RKO (cell line): ENCODE results near the gene MDH2.
"Not testable (repeated sequence)": the region's sequence is repeated elsewhere in the genome, so short reads cannot be mapped to it uniquely, and the experiment has no call there.

Experiments
- DNase-seq: peaks from one replicate; pipeline ENCODE4 v3.0.0-alpha.2; 2016; ENCODE audit warnings: low spot score

MDH2 gene

DNA sequence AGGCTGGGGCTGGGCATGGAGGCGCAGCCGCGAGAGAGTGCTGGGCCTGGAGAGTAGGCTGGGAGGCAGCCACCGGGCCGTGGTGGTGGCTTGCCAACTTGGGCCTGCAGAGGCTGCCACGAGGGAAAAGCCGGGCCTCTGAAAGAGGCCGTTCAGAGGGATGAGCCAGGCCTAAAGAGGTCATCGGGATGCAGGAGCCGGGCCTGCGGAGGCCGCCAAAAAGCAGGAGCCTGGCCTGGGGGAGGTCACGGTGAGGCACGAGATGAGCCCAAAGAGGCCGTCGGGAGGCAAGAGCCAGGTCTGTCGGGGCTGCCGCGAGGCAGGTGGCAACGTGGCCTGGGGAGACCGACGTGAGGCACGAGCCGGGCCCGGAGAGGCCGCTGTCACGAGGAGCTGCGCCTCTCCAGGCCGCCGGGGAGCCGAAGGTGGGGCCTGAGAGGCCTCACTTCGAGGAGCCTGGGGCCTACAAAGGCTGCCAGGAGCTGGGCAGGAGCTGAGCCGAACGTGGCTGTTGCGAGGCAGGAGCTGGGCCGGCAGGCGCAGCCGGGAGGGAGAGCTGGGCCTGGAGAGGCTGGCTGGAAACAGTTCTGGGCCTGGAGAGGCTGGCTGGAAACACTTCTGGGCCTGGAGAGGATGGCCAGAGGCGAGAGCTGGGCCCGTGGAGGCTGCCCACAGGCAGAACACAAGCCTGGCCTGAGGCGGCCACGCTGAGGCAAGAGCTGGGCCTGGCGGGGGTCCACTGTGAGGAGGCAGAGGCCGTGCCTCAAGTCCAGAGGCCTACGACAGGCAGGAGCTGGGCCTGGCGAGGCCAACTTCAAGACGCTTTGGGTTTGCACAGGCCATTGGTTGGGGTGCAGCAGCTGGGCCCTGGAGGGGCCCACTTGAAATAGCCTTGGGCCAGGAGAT is 24.6 kb downstream of the MDH2 start:
- DNase-seq: no peak

DNA sequence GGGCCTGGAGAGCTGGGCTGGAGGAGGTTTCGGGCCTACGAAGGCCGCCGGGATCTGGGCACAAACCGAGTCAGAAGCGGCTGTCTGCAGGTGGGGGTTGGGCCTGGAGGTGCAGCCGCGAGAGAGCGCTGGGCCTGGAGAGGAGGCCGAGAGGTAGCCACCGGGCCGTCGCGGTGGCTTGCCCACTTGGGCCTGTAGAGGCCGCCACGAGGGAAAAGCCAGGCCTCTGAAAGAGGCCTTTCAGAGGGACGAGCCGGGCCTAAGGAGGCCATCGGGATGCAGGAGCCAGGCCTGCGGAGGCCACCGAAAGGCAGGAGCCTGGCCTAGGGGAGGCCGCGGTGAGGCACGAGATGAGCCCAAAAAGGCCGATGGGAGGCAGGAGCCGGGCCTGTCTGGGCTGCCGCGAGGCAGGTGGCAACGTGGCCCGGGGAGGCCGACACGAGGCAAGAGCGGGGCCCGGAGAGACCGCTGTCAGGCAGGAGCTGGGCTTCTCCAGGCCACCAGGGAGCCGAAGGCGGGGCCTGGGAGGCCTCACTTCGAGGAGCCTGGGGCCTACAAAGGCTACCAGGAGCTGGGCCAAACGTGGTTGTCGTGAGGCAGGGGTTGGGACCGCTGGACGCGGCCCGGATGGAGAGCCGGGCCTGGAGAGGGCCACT is 25.6 kb downstream of the MDH2 start:
- no peak for DNase-seq

DNA sequence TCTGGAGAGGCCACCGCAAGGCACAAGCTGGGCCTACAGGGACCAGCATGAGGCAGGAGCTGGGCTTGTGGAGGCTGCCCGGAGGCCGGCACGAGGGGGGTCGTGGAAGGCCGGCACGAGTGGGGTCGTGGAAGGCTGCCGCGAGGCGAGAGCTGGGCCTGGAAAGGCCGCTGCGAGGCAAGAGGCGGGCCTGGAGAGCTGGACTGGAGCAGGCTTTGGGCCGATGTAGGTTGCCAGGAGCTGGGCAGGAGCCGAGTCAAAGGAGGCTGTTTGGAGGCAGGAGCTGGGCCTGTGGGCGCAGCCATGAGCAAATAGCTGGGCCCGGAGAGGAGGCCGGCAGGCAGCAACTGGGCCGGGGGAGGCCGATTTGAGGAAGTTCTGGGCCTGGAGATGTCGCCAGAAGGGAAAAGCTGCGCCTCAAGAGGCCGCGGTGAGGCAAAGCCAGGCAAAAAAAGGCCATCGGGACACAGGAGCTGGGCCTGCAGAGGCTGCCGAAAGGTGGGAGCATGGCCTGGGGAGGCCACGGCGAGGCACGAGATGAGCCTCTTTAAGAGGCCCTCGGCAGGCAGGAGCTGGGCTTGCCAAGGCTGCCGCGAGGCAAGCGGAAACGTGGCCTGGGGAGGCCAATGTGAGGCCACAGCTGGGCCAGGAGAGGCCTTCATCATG is 26.5 kb downstream of the MDH2 start:
- DNase-seq: no peak

DNA sequence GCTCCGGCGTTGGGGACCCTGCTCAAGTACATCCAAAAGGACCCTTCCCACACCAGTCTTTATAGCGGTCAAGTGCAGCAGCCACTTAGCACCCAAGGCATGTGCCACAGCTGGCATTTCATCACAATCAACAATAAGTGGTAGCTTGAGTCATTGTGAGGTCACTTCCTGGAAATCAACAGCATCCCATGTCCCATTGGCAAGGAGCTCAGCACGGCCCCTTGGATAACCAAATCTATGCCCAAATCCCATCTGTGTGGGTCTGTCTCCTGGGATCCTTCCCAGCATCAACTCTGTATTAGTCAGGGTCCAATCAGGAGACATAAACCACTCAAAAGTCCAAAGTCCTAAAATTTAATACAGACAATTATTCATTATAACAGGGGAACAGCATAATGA is 27.1 kb downstream of the MDH2 start:
- DNase-seq: peak; percentile 80

DNA sequence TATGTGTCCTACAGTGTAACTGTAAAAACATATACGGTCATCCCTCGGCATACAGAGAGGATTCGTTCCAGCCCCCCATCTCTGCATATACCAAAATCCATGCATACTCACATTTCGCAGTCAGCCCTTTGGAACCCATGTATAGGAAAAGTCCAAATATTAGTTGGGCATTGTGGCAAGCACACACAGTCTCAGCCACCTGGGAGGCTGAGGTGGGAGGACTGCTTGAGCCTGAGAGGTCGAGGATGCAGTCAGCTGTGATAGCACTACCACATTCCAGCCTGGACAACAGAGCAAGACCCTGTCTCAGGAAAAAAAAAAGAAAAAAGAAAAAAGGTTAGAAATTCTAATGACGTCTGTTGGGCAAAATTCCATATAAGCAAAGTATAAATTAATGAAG is 29.1 kb downstream of the MDH2 start:
- no peak for DNase-seq

DNA sequence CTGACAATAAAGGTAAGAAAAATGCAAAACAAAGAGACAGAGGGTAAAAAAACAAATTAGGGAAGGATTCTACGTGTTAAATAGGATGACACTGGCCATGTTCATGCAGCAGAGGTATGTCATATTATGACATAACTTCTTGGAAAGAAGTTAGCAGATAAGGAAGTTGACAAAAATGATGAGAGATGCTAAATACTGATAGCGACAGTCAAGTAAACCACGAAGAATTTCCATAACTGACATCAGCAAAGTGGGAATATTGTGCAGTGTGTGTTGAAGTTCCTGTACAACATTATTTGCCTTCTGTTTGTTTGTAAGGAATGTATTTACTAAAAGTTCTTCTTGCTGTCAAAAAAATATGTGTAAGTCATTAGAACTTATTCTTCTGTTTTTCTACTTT is 29.5 kb downstream of the MDH2 start:
- DNase-seq: no peak

DNA sequence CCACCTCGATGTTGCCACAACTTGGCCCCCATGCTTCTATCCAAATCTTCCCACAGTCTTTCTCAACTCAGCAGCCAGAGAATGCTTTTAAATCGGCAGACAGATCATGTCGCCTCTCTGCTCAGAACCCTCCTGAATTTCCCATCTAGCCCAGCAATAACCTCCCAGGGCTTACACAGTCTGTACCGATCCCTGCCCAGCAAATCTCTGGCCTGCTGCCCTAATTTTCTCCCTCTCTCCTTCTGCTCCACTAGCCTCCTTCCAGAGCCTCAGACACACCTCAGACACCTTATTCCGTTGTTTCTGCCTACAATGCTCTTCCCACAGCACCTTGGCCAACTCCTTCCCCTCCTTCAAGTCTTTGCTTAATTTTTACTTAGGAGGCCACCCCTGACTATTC is 32.3 kb downstream of the MDH2 start:
- no peak for DNase-seq

DNA sequence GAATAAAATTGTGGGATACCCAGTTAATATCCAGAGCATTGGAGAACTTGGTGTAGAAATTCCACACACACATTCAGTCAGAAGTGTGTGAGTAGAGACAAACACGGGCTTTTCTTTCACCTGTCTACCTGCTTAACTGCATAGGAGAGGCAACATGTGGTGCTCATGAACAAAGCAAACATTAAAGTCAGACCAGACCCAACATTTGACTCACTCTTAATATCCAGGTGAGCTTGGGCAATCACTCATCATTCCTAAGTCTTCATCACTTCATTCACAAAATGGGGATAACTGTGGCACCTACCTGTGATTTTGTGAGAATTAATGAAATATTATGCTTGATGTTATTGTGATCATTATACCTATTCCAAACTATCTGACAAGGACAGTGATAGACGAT is 36.2 kb downstream of the MDH2 start:
- DNase-seq: not testable (repeated sequence)

DNA sequence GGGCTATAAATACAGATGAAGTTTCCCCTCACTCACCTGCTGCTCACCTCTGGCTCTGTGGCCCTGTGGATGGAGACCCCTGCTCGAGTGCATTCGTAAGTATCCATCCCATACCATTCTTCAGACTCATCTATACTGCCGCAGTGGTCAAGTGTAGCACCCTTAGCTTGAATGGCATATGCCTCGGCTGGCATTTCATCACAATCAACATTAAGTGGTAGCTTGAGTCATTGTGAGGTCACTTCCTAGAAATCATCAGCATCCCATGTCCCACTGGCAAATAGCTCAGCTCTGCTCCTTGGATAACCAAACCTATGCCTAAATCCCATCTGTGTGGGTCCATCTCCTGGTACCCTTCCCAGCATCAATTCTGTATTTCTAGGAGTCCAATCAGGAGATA is 38.2 kb downstream of the MDH2 start:
- DNase-seq: peak; percentile 95

DNA sequence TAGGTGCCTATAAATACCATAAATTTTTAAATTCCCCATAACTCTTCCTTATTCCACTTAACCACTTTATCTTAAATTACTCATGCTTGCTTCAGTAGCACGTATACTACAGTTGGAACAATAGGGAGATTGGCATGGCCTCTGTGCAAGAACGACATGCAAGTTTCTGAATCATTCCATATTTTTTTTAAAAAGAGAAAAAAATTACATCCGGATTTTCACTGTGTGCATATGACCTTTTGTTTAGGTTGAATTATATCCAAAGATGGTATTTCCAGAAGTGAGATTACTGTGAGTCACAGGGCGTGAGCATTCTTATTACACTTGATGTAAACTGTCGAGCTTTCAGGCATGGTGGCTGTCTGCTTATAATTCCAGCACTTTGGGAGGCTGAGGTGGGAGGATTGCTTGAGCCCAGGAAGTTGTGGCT is 39.5 kb downstream of the MDH2 start:
- DNase-seq: peak; percentile 95

DNA sequence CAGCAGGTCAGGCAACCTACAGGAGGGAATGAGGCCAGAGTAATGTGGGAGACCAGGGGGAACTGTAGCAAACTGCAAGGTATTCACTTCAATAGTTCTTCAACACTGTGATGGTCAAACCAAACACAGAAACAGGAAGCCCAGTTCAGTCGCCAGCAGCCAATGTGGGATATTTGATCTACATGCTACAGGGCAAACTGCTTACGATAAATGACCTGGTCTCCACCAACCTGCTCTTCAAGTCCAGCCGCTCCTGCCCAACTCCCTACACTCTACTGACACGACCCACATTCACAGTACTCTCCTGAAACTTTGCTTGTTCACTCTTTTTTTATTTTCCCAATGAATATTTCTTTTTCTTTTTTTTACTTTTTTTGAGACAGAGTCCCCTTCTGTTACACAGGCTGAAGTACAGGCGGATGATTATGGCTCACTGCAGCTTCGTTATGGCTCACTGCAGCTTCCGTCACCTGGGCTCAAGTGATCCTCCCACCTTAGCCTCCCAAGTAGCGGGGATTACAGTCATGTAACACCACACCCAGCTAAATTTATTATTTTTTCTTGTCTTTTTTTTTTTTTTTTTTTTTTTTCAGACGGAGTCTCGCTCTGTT is 42.1 kb downstream of the MDH2 start:
- peak; percentile 61 for DNase-seq

DNA sequence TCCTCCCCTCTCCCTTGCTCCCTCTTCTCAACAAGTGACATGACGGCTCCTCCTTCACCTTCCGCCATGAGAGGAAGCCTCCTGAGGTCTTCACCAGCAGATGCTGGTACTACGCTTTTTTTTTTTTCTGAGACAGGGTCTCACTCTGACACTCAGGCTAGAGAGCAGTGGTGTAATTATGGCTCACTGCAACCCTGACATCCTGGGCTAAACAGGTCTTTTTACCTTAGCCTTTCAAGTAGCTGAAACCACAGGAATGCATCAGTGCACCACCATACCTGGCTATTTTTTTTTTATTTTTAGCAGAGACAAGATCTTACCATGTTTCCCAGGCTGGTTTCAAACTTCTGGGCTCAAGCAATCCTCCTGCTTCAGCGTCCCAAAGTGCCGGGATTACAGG is 43.6 kb downstream of the MDH2 start:
- no peak for DNase-seq

DNA sequence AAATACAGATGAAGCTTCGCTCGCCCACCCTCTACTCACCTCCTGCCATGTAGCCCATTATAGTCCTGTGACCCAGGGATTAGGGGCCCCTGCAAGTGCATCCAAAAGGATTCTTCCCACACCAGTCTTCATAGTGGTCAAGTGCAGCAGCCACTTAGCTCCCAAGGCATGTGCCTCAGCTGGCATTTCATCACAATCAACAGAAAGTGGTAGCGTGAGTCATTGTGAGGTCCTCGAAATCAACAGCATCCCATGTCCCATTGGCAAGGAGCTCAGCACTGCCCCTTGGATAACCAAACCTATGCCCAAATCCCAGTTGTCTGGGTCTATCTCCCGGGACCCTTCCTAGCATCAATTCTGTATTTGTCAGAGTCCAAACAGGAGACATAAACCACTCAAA is 45.6 kb downstream of the MDH2 start:
- not testable (repeated sequence) for DNase-seq

DNA sequence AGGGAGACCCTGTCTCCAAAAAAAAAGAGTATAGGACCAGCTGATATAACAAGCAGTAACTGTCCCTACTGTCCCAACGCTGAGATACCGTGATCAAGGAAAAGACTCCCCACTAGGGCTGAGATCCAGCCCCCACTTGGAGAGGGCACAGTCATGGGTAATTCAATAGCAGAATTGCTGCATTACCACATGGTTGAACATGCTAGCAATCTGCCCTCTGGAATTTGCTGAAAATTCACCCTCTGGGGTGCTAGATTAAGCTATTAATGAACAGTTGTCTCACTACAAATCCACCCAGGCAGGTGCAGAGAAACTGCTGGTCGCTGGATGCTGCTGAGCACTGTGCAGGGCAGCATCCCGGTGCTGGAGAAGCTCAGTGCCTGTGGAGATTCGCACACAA is 46.4 kb downstream of the MDH2 start:
- not testable (repeated sequence) for DNase-seq

DNA sequence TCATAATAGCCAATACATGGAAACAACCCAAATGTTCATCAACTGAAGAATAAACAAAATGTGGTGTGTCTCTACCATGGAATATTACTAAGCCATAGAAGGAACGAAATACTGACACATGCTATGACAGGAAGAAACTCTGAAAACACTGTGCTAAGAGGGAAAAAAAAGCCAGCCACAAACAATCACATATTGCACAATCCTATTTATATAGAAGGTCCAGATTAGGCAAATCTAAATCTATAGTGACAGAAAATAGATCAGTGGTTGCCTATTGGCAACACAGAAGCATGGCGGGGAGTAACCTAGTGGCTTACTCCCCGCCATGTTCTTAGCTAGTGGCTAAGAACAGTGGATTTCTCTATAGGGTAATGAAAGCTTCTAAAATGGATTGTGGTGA is 48.0 kb downstream of the MDH2 start:
- no peak for DNase-seq

DNA sequence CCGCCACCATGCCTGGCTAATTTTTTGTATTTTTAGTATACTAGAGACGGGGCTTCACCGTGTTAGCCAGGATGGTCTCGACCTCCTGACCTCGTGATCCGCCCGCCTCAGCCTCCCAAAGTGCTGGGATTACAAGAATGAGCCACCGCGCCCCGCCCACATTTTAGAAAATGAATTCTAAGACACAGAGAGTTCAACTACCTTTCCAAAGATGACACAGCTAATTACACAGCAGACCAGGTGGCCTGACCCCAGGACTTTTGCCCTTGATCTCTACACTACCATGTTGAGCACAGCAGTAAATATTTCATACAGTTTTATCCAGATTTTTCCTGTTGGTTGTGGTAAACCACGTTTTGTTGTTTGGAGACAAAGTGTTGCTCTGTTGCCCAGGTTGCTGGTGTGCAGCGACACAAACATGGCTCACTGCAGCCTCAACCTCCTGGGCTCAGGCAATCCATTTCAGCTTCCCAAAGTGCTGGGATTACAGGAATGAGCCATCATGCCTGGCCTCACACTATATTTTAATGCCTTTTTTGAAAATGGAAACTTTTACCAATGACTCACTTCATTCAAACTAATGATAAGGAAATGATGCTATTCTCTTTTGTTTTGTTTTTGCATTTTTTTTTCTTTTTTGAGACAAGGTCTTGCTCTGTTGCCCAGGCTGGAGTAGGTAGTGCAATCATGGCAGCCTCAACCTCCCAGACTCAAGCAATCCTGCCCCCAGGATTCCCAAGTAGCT is 54.0 kb downstream of the MDH2 start:
- DNase-seq: not testable (repeated sequence)

DNA sequence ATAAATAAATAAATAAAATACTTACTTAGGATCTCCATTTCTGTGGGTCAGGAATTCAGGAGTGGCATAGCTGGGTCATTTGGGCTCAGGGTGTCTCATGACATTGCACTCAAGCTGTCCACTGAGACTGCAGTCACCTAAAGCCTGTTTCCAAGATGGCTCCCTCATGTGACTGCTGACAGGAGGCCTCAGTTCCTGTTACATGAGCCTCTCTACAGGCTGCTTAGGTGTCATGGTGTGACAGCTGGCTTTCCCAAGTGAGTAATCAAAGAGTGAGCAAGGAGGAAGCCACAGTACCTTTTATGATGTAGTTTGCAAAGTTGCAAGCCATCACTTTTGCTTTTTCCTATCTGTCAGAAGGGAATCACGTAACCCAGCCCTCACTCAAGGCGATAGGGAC is 55.9 kb downstream of the MDH2 start:
- not testable (repeated sequence) for DNase-seq

DNA sequence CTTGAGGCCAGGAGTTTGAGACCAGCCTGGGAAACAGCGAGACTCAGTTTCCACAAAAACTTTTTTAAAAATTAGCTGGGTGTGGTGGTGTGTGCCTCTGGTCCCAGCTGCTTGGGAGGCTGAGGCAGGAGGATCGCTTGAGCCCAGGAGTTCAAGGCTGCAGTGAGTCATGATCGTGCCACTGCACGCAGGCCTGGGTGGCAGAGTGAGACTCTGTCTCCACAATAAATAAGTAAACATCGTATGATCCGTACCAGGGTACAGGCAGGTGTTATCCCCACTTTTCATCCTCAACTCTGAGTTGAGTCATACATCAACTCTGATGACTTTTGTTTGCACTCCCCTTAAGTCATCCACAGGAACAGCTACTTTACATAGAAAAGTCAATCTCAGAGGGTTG is 58.2 kb downstream of the MDH2 start:
- DNase-seq: peak; percentile 35

DNA sequence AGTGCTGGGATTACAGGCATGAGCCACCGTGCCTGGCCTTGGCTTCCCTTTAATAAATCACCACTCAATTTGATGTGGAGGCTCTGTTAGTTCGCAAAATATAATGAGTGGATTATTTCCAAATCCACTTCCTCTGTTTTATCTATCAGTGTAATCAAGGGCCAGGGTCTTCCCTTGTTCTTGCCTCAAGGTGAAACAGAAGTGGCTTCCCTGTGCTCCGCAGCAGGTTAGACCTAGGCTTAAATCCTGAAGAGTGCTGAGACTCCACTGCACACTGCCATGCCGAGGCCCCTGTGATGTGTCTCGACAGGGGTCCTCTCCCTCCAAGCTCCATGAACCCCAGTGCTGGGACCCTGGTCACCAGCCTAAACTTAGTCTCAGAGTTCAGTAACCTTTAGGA is 59.0 kb downstream of the MDH2 start:
- DNase-seq: no peak

DNA sequence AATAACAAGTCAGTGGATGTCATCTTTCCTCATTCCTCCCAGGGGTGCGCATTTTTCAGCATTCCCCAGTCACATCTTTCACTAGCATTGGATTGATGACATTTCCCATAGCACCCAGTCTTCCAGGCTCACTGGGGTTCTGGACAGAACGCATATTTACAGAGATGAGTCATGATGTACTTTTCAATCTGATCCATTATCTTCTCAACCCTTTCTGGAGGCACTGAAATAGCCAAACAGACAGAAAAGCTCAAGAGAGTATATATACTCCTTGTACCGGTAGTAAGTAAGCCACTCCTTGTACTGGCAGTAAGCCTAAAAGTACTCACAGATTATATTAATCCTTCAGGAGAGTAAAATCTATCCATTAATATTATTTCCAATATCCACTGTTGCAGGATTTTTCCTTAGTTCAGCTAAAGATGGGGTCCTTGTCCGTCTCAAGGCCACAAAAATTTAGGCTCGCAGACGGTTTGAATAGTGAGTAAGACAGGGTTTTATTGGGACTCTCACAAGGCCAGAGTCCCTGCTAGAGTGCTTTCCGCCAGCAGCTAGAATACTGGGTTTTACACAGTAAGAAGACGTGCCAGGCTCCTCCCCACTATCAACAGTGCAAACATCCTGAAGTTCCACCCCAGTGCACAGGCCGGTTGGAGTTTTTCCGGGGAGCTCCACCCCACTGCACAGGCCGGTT is 60.8 kb downstream of the MDH2 start:
- DNase-seq: no peak

DNA sequence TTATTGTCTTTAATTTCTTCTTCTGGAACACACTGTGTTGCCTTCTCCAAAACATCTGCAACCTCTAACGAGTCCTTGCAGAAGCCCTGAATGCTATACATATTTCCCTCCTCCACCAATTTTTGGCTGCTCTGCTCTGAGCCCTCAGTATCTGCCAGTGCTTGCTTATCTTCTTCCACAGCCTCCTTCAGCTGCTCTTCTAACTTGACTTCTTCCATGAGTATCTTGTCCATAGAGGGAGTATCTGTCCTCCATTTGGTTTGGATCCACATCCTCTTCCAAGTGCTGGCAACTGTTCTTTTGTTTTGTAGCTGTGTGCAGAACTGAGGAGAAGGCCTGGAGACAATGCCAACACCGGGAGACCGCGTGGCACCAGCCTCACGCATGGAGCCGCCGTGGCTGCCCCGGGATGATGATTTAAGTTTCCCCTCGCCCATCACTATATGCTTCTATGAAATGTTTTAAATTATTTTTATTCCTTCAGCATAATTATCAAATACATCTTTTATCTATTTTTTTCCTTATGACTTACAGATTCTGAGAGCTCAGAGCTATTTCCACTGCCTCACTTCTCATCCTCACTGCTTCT is 65.2 kb downstream of the MDH2 start:
- DNase-seq: not testable (repeated sequence)
